HG02798 (cell line): ENCODE data around the gene NPAS3.

Source experiments
- ATAC-seq: cut with Tn5 transposase; IDR thresholded peaks from one replicate; pipeline ENCODE4 v1.9.1; 2021; ENCODE audit warnings: mild to moderate bottlenecking; ENCODE audit not compliant: unreplicated experiment, poor library complexity

Gene NPAS3

DNA sequence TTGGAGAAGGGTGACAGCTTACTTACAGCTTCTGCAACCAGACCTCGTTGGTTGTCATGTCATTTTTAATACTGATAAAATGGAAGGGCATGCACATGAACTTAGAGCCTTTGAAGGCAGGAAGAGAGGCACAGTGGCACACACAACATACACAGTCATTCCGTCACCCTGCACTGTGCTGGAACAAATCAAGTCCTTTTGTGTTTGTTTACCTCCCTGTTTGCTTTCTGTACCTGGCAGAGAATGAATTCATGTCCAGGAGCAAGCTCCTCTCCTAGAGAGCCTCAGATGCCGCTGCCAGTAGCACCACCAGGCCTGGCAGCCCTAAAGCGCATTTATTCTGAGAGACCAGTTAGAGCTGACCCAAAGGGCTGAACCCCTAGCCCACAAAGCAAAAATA lies 551.9 kb downstream of the NPAS3 start:
- ATAC-seq = no peak

DNA sequence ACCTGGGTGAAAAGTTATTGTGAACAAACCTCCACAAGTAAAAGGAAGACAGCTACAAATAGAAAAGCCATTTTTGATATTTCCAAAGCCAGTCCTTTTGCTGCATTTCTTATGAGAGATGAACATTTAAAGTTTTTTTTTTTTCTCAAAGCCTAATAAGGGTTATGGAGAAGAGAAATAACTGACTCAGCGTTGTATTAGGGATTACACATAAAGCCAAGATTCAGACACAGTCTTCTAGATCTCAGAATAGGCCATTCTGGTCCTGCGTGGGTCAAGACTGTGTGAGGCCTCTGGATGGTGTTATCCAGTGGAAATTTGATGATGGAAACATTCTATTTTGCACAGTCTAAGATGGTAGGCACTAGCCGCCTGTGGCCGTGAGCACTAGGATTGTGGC lies 552.4 kb downstream of the NPAS3 start:
- no peak for ATAC-seq

- no peak for ATAC-seq
Measured at GRCh38 chr14:33492491-33492890, 553.8 kb downstream of the NPAS3 start.

DNA sequence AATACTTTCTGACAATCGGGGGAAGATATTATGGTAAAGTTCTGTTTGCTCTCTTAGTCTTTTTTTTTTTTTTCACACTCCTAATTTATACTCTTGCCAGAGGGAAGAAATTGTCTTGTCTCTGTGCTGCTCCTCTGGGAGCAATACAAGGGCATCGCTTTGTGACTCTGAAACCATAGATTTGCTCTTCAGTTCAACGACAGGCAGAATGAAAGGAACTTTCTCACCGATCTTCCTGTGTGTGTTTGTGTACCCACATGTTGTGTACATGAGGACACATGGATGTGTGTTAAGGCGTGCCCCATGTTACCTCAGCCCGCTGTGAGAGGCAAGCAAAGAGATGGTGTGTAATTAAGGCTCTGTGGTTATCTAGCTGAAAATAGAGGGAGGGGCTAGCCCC lies 554.6 kb downstream of the NPAS3 start:
- ATAC-seq = no peak

- ATAC-seq = no peak
Measured at GRCh38 chr14:33493990-33494389, 555.3 kb downstream of the NPAS3 start.

GRCh38 chr14:33499687-33500086 lies 561.0 kb downstream of the NPAS3 start:
- no peak for ATAC-seq

DNA sequence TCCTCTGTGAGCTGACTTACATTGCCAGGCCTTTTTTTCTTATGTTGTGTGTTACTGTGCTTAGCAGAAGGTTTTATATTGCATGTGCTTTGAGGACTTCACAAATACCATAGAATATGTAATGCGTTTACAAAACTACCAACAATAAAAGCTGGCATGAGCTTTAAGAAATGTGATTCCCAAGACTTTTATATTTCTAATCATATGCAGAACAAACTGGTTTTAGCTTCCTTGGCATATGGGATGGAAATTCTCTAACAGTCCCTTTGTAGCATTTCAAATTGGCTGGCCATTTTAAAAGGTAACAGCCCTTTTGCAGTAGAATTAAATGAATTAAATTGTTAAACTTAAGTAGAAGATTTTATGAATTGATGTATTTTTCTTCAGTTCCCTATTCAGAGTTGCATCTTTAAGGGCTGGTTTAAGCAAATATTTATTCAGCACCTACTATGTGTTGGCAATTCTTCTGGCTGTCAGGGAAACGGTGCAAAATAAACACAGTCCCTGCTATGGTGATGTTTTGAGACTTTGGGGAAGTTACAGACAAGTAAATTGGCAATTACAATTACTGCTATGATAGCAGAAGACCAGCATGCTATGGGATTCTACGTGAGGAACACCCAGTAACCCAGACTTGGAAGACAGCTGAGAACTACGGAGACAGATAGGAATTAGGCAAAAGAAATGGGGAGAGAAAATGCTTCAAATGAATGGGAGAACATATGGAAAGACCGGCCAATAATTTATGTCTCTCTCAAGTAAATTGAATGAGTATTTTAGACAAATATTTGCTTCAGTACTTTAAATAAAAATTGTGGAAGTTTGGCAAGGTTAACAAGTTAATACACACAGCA lies 565.8 kb downstream of the NPAS3 start:
- no peak for ATAC-seq

DNA sequence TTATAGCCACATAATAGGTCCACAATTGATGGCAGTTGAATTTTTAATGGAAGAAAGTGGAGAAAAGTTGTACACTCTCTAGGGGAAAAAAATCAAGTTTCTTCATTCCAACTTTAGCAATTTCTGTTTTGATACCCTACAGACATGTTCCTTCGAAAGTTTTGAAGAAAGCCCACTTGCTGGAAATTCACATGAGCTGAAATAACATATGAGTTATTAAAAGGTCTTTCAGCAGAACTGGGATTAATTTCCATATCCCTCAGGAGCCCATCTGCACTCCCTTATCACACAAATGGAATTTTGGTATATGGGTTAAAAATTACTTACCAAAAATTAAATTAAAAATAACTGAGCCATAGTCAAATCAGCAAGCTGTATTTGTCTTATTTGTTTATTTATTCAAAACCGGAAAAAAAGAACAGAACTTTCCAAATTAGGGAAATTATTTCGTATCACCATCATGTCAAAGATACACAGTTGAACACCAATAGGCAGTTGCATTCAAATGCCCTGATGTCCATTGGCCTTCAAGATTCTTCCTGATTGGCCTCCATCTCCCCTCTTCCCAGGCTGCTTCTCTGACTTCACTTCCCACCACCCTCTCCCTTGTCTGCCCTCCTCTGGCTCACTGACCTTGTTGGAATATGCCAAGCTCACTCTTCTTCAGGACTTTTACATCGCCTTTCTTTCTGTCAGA lies 566.7 kb downstream of the NPAS3 start:
- ATAC-seq = no peak

GRCh38 chr14:33505963-33506329 lies 567.3 kb downstream of the NPAS3 start:
- ATAC-seq = no peak

- no peak for ATAC-seq
Measured at GRCh38 chr14:33508126-33509062, 569.7 kb downstream of the NPAS3 start.

DNA sequence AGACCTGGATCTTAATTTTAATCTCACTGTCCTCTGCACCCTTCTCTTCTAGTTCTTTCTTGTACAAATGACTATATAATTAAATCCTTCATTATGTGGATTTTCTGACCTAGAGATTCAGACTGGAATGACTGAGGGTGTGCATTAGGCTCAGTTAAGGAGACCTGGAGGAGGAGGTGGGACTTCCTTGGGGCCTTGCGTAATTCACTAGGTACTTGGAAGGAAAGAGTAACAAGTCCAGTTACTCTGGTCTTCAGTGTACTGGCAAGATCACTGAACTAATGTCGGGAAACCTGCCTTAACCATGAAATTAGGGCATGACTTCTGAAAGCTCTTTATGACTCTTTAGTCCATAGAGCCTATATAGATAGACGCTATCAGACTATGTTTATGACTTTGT lies 570.8 kb downstream of the NPAS3 start:
- ATAC-seq = no peak

- ATAC-seq = no peak
Measured at GRCh38 chr14:33510063-33510481, 571.4 kb downstream of the NPAS3 start.

- ATAC-seq = no peak
Measured at GRCh38 chr14:33510991-33511390, 572.3 kb downstream of the NPAS3 start.

DNA sequence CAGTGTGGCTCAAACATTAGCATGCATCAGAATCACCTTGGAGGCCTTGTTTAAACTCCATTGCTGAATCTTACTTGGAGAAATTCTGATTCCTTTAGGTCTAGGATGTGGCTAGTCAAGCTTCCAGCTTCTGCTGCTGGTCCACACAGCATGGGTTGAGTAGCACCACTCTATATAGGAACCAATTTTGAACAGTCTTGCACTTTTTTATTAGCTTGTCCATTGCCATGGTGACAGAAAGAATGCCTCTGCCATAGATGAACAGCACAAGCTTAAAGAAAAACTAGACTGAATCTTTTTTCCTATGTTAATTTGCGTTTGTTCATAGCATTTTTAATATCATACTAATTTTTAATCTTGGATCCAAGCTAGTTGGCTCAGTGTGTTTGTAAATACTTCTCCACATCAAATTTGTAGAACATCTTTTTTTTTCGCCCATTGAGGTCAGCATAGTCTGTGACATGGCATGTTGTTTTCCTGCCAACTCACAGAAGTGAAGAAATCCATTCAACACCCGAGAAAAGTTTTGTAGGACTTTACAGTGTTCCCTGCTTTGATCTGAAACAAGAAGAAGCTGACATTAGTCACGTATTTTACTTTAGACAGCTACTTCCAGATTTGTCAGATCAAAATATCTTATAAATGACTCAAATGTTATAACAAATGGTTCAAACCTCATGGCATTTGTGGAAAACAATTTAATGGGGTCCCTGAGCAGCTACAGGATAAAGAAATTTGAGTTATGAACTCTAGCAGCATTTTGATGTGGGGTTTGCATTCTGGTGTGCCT lies 573.4 kb downstream of the NPAS3 start:
- no peak for ATAC-seq

DNA sequence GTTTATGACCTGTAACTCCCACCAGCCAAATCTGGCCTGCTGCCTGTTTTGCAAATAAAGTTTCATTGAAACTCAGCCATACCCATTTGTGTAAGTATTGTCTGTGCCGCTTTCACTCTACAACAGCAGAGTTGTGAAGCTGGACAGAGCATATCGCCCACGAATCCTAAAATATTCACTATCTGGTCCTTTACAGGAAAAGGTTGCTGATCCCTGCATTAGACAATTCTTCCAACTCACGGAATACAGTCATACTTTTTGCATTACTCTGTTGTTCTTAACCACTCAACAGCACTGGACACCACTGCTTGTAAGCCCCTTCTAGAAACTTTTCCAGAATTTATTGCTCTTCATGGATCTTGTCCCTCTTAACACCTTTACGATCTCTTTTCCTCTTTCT lies 576.8 kb downstream of the NPAS3 start:
- no peak for ATAC-seq

DNA sequence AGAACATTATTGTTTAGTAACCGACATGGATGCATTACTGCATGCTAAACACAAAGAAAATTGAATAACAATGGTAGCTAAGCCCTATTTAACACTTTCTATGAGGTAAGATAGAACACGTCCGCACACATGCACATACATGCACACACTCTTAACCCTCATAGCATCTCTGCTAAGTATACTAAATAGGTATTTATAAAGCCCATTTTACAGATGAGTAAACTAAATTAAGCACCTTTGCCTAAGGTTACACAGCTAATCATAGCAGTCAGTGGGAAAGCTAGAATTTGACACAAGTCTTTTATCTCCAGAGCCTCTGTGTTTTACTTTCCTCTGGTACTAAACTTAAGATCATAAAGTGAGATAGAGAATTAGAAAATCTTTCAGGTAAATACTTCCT lies 577.2 kb downstream of the NPAS3 start:
- ATAC-seq = no peak

DNA sequence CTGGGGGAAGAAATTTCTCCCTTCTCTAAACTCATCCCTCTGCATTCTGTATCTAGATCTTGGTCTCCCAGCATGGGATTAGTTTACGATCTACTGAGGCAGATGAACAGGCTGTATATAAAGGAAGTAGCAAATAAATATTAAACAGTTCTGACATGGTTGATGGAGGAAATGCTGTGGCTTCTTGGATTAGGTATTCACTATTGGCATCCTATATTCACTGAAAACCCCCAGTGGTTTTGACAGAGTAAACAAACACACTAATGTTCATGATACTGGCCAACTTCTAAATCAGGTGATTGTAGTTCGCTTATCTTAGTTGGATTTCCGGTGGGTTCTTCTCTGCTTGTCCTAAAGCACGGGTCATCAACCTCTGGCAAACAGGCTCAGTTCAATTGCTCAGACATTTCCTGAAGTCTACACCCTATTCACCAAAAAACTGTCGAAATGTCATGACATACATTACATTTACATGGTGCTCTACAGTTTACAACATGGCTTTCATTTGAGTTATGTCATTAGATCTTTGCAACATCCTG lies 578.3 kb downstream of the NPAS3 start:
- ATAC-seq = no peak

GRCh38 chr14:33521192-33521591 lies 582.5 kb downstream of the NPAS3 start:
- no peak for ATAC-seq

DNA sequence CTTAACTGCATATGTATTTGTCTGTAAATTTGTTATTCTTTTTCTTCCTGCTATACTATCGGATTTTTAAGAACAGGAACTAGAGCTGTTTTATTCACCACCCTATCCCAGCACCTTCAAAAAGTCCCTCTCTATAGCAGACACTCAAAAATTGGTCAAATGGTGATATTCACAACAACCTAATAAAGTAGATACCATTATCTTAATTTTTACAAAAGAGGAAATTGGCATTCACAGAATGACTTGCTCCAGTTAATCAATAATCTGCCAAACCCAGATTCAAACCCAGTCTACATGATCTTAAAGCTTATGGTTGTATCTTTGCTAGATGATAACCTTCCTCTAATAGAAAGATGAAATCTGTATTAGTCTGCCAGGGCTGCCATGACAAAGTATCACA lies 585.6 kb downstream of the NPAS3 start:
- no peak for ATAC-seq

GRCh38 chr14:33525626-33526025 lies 586.9 kb downstream of the NPAS3 start:
- no peak for ATAC-seq
